ENCODE results near the gene ENTR1. TPM values are rescaled to one million over a fixed set of nuclear protein-coding genes. Genes with fewer than 3 reads are reported as not detected.

The ENTR1 gene
- total RNA-seq, 4 donors from 2014 or later, result 26.5 to 38.1 (median 33.5) TPM

DNA sequence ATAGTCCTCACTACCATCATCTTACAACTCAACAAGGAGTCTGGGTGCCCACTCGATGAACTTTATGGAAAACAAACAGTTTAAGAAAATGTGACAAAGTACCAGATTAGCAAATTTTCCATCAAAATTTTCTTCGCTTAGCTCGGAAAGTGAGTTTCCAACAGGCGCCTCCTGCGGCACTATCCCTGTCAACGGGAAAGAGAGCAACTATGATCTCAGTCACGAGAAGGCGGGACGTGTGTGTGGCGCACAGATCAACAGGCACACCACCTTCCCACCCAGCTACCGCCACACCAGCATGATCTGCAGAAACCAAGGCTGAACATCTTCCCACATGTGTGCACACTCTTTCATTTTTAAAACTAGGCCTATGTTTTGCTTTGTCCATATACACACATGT lies 42.9 kb upstream of the ENTR1 start:
- DNase-seq (ENCODE audit: low spot score) (no peak), ATAC-seq (ENCODE audit: low FRiP score) (no peak)
- TF ChIP-seq, protein P1, sequence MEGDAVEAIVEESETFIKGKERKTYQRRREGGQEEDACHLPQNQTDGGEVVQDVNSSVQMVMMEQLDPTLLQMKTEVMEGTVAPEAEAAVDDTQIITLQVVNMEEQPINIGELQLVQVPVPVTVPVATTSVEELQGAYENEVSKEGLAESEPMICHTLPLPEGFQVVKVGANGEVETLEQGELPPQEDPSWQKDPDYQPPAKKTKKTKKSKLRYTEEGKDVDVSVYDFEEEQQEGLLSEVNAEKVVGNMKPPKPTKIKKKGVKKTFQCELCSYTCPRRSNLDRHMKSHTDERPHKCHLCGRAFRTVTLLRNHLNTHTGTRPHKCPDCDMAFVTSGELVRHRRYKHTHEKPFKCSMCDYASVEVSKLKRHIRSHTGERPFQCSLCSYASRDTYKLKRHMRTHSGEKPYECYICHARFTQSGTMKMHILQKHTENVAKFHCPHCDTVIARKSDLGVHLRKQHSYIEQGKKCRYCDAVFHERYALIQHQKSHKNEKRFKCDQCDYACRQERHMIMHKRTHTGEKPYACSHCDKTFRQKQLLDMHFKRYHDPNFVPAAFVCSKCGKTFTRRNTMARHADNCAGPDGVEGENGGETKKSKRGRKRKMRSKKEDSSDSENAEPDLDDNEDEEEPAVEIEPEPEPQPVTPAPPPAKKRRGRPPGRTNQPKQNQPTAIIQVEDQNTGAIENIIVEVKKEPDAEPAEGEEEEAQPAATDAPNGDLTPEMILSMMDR (IDR thresholded peaks at IDR 0.05), result no peak

DNA sequence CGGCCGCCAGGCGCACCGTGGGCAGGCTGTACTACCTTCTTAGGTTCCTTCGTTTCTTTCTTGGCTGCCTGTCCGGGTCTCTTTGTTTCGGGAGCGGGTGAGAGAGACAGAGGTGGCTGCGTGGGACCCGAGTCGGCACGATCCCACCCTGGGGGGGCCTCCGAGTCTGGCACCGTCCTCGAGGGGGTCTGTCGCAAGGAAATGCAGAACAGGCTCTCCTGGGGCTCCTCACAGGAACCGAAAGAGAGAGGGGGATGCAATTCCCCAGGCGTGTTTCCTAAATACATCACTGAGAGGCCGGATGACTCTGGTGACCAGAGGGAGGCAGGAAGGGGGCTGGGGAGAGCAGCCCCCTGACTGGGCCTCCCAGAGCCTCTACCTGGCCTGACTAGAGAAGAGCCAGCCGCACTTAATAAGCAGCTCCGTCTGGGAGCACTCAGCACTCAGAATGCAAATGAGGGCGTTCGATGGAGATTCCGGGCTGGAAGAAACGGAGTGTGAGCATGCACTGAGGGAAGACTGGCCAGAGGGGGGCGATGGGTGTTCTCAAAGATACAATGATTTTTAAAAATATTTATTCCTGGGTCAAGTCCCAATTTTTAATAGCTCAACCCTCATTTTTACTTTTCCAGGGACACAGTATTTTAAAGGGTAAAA lies 40.9 kb upstream of the ENTR1 start:
- TF ChIP-seq, protein P1 (IDR thresholded peaks at IDR 0.05), result no peak
- ATAC-seq (ENCODE audit: low FRiP score) (no peak), DNase-seq (ENCODE audit: low spot score) (no peak)

DNA sequence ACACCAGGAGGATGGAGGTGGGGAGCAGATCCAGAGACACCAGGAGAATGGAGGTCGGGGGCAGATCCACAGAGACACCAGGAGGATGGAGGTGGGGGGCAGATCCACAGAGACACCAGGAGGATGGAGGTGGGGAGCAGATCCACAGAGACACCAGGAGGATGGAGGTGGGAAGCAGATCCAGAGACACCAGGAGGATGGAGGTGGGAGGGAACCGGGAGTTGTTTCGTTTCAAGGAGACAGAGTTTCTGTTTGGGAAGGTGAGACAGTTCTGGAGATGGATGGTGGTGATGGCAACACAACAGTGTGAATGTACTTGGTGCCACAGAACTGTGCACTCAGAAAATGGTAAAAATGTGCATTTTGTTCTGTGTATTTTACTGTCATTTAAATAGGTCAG lies 38.2 kb upstream of the ENTR1 start:
- no peak for ATAC-seq (ENCODE audit: low FRiP score)
- TF ChIP-seq, protein P1 (IDR thresholded peaks at IDR 0.05), result no peak

DNA sequence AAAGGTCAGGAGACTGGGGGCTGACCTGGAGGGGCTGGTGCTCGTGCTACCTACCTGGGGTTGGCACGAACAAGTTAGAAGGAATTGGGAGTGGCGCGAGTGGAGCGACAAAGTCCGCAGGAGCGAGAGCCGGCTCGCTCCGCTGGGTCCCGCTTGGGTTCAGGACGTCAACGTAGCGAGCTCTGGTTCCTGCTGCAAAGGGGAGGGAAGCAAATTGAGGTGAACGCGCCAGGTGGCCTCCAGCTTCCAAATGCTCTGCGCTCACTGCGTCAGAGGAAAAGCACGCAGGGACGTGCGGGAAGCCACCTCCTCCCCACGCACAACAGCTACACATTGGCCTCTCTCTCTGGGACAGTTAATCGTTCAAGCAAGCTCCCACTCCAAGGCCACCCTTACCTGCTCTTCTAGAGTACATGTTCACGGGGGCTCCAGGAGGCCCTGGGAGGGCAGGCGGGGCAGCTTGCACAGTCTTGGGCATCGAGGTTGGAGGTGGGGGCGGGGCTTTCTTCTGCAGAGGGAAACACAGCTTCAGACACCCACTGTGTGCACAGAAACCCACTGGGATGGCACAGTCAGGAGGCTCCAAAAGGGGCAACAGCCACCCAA lies 36.9 kb upstream of the ENTR1 start:
- TF ChIP-seq, protein P1 (IDR thresholded peaks at IDR 0.05), result no peak
- ATAC-seq (ENCODE audit: low FRiP score) (no peak), DNase-seq (ENCODE audit: low spot score) (no peak)

More for the DNA sequence above, 38.2 kb upstream of the ENTR1 start:
- no peak for DNase-seq (ENCODE audit: low spot score)

DNA sequence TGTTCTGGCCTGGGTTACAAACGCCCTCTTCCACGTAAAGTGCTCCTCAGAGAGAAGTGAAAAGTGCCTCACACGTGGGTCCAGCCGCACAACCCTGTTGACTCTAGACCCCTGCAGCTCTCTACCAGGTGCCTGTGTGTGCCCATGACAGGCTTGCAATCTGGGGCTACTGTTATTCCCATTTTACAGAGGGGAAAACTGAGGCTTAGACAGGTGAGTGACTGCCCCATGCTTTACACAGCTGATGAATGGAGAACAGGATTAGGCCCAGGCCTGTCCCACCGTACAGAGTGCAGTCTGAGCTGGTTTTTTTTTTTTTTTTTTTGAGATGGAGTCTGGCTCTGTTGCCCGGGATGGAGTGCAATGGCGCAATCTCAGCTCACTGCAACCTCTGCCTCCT lies 35.4 kb upstream of the ENTR1 start:
- TF ChIP-seq, protein P1 (IDR thresholded peaks at IDR 0.05), result no peak
- ATAC-seq (ENCODE audit: low FRiP score), result no peak
- DNase-seq (ENCODE audit: low spot score), result no peak

DNA sequence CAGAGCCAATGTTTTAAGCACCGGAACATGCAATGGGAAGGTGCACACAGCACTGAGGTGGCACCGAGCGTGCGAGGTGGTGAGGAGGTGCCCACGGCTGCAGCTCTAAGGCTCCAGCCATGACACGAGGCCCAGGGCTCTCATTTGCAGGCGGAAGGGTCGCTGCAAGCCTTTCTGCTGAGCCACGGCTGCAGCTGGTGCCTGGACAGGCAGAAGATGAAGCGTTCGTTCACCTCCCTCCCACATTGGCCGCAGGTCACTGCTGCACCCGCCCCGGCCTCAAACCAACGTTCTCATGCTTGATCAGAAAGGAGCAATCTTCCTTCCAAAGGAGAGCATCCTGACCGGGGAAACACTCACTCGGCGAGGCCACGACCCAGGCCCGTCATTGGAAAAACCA lies 33.7 kb upstream of the ENTR1 start:
- TF ChIP-seq, protein P1 (IDR thresholded peaks at IDR 0.05), result no peak
- no peak for DNase-seq (ENCODE audit: low spot score)
- no peak for ATAC-seq (ENCODE audit: low FRiP score)

DNA sequence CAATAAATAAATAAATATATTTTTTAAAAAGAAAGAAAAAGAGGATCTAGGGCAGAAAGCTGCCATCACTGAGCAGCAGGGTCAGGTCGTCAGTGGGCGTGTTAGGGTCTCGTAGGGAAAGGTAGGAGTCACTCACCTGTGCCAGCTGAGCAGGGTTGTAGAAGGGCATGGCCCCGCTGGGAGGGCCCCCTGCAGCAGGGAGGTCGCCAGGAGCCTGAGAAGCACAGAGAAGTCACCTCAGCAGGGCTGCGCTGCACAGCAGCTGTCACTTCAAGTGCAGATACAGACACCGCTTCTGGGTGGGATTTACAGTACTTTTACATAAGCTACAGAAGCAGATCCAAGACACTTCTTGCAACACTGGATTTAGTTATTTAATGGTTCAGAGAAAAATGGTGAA lies 33.3 kb upstream of the ENTR1 start:
- DNase-seq (ENCODE audit: low spot score) (no peak), ATAC-seq (ENCODE audit: low FRiP score) (no peak)
- TF ChIP-seq, protein P1 (IDR thresholded peaks at IDR 0.05), result no peak
